GM23338 (cell line): ENCODE data around the gene EDARADD.

Experiments used
- CREB1 ChIP-seq: fragments of 250-450 bp; sonication (Bioruptor Pico); IDR thresholded peaks from 2 replicates; pipeline ENCODE4 v1.5.0; 2020; ENCODE audit warnings: low read depth, mild to moderate bottlenecking, moderate library complexity
- POLR2AphosphoS5 ChIP-seq: IDR thresholded peaks from 2 replicates; pipeline ENCODE4 v1.6.1; 2016; ENCODE audit warnings: antibody characterized with exemption, low read depth
- TF ChIP-seq, protein P1 (sequence below), 2 experiments: fragments of 200-600 bp in 1 of 2; sonication (generic) in 1 of 2; conservative IDR thresholded peaks; 2 replicates each; pipeline versions ENCODE4 v1.5.1 to v1.6.1; 2016 to 2017; ENCODE audit warnings: antibody characterized with exemption in 2 of 2, low read depth in 2 of 2, mild to moderate bottlenecking in 2 of 2, moderate library complexity in 1 of 2

DNA sequence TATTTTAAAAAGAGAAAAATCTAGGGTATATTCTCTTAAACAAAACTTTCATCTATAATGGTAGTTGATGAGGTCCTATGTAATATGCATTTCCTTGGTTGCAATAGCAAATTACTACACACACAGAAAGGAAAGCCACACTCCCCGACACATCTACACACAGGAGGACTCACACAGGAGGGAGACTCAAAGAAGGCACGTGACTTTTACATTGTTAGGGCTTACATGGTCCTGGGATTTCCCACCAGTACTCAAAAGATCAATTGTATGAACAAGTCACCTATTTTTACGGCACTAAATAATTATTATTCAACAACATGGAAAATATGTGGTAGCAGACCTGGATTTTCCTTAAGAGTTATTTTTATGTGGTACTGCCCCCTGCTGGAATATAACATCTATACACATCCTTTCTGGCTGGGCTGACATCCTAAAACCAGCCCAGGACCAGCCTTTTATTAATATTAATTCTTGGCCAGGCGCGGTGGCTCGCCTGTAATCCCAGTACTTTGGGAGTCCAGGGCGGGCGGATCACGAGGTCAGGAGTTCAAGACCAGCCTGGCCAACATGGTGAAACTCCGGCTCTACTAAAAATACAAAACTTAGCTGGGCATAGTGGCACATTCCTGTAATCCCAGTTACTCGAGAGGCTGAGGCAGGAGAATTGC, 95.8 kb downstream of the EDARADD start:
- TF ChIP-seq, protein P1, sequence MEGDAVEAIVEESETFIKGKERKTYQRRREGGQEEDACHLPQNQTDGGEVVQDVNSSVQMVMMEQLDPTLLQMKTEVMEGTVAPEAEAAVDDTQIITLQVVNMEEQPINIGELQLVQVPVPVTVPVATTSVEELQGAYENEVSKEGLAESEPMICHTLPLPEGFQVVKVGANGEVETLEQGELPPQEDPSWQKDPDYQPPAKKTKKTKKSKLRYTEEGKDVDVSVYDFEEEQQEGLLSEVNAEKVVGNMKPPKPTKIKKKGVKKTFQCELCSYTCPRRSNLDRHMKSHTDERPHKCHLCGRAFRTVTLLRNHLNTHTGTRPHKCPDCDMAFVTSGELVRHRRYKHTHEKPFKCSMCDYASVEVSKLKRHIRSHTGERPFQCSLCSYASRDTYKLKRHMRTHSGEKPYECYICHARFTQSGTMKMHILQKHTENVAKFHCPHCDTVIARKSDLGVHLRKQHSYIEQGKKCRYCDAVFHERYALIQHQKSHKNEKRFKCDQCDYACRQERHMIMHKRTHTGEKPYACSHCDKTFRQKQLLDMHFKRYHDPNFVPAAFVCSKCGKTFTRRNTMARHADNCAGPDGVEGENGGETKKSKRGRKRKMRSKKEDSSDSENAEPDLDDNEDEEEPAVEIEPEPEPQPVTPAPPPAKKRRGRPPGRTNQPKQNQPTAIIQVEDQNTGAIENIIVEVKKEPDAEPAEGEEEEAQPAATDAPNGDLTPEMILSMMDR (conservative IDR thresholded peaks at IDR 0.05; ENCODE audit: low read depth in 2 of 2), result peak; percentile 63 to 75
- TF ChIP-seq CREB1 (CRISPR knock-in tag) (no peak), POLR2AphosphoS5 (no peak)
